HepG2 (cell line): Measurements from ENCODE around the gene ISG20. TPM values are rescaled to one million over a fixed set of nuclear protein-coding genes. Genes with fewer than 3 reads are reported as not detected.

Experiments
- ARID5B ChIP-seq: IDR thresholded peaks from 2 replicates; pipeline ENCODE4 v1.4.0; 2020; ENCODE audit warnings: mild to moderate bottlenecking, missing genetic modification reagents
- HMGXB4 ChIP-seq, 2 experiments: sonication (generic) in 1 of 2; formaldehyde crosslinking in 1 of 2; IDR thresholded peaks; 2 replicates each; pipeline versions ENCODE4 v1.4.0 to v1.6.1; 2018 to 2020; ENCODE audit warnings: missing genetic modification reagents in 2 of 2, borderline replicate concordance in 1 of 2, low read depth in 1 of 2, mild to moderate bottlenecking in 1 of 2, missing biosample characterization in 1 of 2
- HOXD1 ChIP-seq: sonication (generic); formaldehyde crosslinking; IDR thresholded peaks from 2 replicates; pipeline ENCODE4 v1.5.0; 2020; ENCODE audit warnings: missing genetic modification reagents
- POLR2A ChIP-seq, 2 experiments: IDR thresholded peaks; 2 replicates each; pipeline ENCODE4 v1.6.1; 2011; ENCODE audit warnings: low read depth in 2 of 2, low read length in 2 of 2, mild to moderate bottlenecking in 1 of 2, moderate library complexity in 1 of 2; ENCODE audit not compliant: insufficient read depth in 1 of 2
- POLR2AphosphoS2 ChIP-seq: IDR thresholded peaks from 2 replicates; pipeline ENCODE4 v1.6.1; 2011; ENCODE audit warnings: low read depth, low read length, improper control_type of control experiment
- SMC3 ChIP-seq: IDR thresholded peaks from 2 replicates; pipeline ENCODE4 v1.6.1; 2011; ENCODE audit warnings: low read length, improper control_type of control experiment
- TERF1 ChIP-seq: sonication (generic); formaldehyde crosslinking; IDR thresholded peaks from 2 replicates; pipeline ENCODE4 v1.8.0; 2022; ENCODE audit warnings: mild to moderate bottlenecking, missing genetic modification reagents, moderate library complexity
- ZEB1 ChIP-seq: IDR thresholded peaks from 2 replicates; pipeline ENCODE4 v1.6.1; 2012; ENCODE audit warnings: mild to moderate bottlenecking, low read depth, inconsistent platforms; ENCODE audit not compliant: insufficient replicate concordance
- ZNF264 ChIP-seq: sonication (generic); formaldehyde crosslinking; IDR thresholded peaks from 2 replicates; pipeline ENCODE4 v1.4.0; 2020; ENCODE audit warnings: missing genetic modification reagents
- ZNF362 ChIP-seq: sonication (generic); formaldehyde crosslinking; IDR thresholded peaks from 2 replicates; pipeline ENCODE4 v1.4.0; 2020; ENCODE audit warnings: missing genetic modification reagents, mild to moderate bottlenecking, borderline replicate concordance
- ZNF597 ChIP-seq: sonication (generic); formaldehyde crosslinking; IDR thresholded peaks from 2 replicates; pipeline ENCODE4 v1.5.0; 2020; ENCODE audit warnings: missing genetic modification reagents
- ZNF687 ChIP-seq: sonication (generic); formaldehyde crosslinking; IDR thresholded peaks from 2 replicates; pipeline ENCODE4 v1.5.1; 2020; ENCODE audit warnings: mild to moderate bottlenecking, missing genetic modification reagents, moderate library complexity
- polyA plus RNA-seq, 8 experiments: library from polyadenylated mRNA; depleted of rRNA in 3 of 8; stranded (reverse) in 7 of 8; unstranded in 1 of 8; fragments of >200 nt; fragmentation: Illumina TruSeq in 4 of 8; extraction: Trizol in 4 of 8; gene quantifications; 2 replicates each; pipeline versions ENCODE4 v1.2.1 to v1.2.3, GENCODE V29; 2011 to 2016; ENCODE audit warnings: low read depth in 4 of 8, missing spikeins in 1 of 8, mixed read lengths in 1 of 8; ENCODE audit not compliant: insufficient read depth in 1 of 8
- total RNA-seq, 5 experiments: library from RNA; depleted of rRNA; stranded (reverse); fragments of >200 nt; fragmentation: Illumina TruSeq; extraction: Trizol; gene quantifications; 2 replicates each; pipeline ENCODE4 v1.2.3, GENCODE V29; 2016; ENCODE audit warnings: low read depth in 1 of 5

ISG20 gene
- total and polyA plus RNA-seq, 2 of the 13 experiments (the other 11 are each of a cell fraction or from before 2014, with no cell fraction given), result 6.3 to 31.5 TPM

GRCh38 chr15:88624156-88624970, 14.5 kb upstream of the ISG20 start (continued):
- TF ChIP-seq HMGXB4 (CRISPR knock-in tag; IDR thresholded peaks at IDR 0.05; ENCODE audit: borderline replicate concordance in 1 of 2, low read depth in 1 of 2), result 0 out of 4 replicates have a peak, but pooled peaks of 1 of the 2 experiments have one; percentile 23
- TF ChIP-seq ZNF362 (CRISPR knock-in tag), result peak; percentile 68; the same call in 1 of the 2 replicates
- TF ChIP-seq ZEB1, result no peak
- TF ChIP-seq POLR2AphosphoS2, result no peak
- TF ChIP-seq POLR2A (IDR thresholded peaks at IDR 0.05; ENCODE audit: insufficient read depth in 1 of 2, low read depth in 2 of 2, low read length in 2 of 2), result peak in 1 of 2 experiments; percentile 14; a peak in 1 of 4 replicates
- TF ChIP-seq SMC3, result peak; percentile 20; the same call in 1 of the 2 replicates
- 0 out of 2 replicates have a peak, but pooled peaks have one; percentile 14 for TF ChIP-seq ARID5B (CRISPR knock-in tag)
- TF ChIP-seq ZNF597, result no peak
- no peak for TF ChIP-seq TERF1 (CRISPR knock-in tag)
- TF ChIP-seq ZNF687 (CRISPR knock-in tag), result peak; percentile 22; the same call in 1 of the 2 replicates
- TF ChIP-seq ZNF264 (CRISPR knock-in tag), result no peak
- TF ChIP-seq HOXD1 (CRISPR knock-in tag), result no peak
